CD4-positive, alpha-beta T cell treated with Interleukin-17A for 1 hour (primary cell): ENCODE measurements around the gene RNF13.
"Not testable (repeated sequence)": the region's sequence is repeated elsewhere in the genome, so short reads cannot be mapped to it uniquely, and the experiment has no call there.

Source experiments
- DNase-seq: peaks from one replicate; pipeline ENCODE4 v3.0.0-alpha.2; 2020

Gene RNF13

DNA sequence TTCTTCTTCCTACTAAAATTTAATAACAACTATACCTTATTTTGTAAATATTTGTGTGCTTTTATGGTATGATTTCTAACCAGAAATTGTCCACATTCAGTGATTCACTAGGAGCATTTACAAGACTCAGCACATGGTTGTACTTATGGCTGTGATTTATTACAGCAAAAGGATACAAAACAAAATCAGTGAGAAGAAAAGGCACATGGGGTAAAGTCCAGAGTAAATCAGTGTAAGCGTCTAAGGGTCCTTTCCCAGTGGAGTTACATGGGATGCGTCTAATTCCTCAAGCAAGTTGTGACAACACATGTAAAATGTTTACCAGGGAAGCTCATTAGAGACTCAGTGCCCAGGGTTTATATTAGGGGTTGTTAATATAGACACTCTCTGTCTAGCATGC lies 31.1 kb downstream of the RNF13 start:
- no peak for DNase-seq

DNA sequence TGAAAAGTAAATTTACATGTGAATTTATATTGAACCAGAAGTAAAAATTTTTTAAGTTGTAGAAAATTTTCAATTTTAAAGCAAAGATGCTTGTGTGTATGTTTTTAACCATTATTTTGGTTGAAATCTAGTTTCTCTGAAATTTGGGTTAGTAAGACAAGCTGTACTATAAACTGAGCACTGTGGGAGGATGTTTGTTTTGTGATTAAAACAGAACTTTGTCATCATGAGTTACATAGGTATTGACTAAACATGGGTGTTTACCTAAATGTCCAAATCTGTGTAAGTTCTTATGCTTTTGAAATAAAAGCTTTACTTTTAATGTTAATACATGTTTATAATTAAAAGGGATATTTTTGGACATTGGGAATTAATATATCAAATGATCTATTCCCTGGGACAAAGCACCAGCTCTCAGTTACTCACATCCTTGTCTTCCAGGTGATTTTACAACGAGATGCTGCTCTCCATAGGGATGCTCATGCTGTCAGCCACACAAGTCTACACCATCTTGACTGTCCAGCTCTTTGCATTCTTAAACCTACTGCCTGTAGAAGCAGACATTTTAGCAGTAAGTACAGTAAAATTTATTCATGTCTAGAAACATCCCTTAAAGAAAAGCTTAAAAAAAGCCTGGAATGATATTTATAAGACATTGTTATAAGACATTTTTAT lies 32.7 kb downstream of the RNF13 start:
- DNase-seq = no peak

DNA sequence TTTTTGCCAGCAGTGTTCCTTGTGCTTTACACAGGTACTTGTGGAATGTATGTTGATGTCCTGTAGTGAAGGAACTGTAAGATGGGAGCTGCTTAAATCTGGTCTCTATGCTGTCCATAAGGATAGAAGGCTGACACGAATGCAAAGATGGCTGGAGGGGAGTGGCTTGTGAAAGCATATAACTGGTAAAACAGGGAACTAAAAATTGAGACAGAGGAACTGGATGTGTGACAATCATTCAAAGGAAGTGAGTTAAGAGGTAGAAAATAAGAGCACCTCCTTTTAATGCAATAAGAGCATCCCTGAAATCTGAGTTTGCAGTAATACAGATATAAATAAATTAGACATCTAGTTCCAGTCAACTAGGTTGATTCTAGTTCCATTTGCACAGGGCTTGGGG lies 35.2 kb downstream of the RNF13 start:
- DNase-seq = no peak

DNA sequence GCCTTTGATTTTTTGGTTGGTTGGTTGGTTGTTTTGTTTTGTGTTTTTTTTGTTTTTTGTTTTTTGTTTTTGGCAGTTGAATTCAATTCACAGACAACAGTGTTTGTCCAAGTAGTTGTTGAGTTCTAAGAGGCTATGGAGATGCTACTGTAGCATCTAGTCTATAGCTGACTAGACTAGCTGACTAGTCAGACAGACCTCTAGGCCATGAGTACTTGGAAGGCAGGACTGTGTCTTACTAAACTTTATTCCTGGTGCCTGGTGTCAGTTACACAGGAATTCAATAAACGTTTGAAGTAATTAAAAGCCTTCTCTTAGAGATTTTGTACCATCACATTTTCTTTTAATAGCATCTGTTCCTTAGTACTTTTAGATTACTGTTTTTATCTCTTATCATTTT lies 35.7 kb downstream of the RNF13 start:
- no peak for DNase-seq

DNA sequence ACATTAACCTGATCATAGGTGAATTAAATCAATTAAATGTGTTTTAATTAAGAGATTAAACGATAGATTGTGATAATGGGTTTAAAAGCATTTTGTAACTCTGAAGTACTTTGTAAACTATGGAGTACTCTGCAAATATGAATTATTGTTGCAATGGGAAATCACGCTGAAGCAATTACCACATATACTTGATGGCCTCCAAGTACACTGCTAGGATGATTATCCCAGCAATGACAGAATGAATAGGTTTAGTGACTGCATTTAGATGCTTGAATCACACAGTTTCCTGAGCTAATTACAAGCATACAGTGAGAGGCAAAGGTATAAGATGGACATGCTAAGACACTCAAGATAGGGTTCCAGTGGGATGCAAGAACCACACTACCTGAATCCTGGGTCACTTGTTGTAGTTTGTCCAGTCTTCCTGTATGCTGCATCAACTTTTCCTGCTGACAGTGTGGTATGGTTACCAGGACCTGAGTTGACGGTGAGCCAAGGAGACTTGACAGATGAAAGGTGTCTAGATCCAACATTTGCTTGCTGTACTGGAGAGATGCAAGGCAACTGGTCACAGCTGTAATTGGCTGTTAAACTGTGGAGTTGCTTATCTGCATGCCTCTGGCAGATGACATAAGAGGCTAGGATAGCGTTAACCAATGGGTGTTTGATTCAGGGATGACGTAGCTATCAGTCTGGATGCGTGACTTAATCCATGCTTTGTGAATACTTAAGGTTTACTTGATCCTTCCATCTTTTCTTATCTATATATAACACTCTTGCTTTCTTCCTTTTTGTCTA lies 38.0 kb downstream of the RNF13 start:
- no peak for DNase-seq

DNA sequence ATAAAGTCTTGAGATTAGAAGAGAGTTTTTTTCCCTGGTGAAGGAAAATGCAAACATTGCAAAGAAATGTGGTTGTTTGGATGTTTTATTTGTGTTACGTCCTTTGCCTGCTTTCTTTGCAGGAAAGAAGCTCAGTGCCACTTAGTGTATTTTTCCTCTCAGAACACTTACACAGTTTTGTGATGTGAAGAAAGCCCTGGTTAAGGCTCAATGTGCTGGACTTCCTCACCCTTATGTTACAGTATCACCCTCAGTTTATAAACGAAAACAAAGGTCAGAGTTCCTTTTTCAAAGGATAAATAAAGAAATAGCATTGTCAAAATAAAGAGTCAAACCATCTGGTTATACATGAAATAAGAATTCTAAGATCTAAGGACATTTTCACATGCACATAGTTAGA lies 45.9 kb downstream of the RNF13 start:
- no peak for DNase-seq

DNA sequence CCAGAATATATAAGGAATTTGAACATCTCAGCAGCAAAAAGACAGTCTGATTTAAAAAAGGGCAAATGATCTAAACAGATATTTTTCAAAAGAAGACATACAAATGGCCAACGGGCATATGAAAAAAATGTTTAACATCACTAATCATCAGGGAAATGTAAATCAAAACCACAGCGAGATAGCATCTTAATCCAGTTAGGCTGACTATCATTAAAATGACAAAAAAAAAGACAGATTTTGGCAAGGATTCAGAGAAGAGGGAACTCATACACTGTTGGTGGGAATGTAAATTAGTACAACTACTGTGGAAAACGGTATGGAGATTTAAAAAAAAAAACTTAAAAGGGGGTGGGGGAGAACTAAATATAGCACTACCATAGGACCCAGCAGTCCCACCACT lies 47.9 kb downstream of the RNF13 start:
- no peak for DNase-seq

DNA sequence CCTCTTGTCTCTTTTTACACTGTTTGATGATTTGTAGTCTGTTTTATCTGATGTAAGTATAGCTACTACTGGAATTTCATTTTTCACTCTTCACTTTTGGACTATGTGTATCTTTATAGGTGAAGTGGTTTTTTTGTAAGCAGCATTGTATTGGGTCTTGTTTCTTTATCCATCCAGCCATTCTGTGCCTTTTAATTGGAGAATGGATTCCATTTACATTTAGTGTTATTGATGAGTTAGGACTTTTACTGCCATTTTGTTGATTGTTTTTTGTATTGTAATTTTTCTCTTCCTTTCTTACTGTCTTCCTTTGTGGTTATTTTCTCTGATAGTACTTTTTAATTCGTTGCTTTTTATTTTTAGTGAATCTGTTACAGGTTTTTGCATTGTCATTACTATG lies 54.5 kb downstream of the RNF13 start:
- DNase-seq = no peak

DNA sequence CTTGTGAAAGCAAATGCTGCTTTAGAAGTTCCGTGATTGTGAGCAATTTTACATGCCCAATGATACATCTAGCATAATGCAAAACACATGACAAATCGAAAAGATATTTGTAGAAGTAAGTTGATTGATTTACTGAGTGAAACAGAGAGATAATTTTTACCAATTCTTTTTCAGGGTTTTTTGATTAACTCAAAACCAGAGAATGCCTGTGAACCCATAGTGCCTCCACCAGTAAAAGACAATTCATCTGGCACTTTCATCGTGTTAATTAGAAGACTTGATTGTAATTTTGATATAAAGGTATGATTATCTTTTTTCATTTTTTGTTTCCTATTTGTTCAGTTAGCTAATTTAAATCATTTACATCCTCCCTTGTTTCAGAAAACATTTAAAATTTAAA lies 58.8 kb downstream of the RNF13 start:
- DNase-seq = no peak

DNA sequence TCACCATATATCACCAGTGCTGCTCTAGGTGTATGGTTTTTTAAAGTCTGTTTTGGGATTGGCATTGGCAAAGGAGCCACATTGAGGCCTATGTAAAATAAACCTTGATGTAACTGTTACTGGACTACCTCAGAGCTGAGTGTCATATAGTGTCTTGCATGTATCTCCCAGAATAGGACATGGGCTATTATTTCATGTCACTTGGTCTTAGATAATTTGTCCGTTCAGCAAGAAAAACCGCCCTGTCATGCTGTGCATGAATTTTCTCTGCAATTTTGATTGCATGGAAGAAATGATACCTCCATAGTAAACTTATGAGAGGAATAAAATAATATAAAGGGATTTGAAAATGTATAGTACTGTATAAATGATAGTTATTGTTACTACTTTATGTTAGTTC lies 59.6 kb downstream of the RNF13 start:
- no peak for DNase-seq

DNA sequence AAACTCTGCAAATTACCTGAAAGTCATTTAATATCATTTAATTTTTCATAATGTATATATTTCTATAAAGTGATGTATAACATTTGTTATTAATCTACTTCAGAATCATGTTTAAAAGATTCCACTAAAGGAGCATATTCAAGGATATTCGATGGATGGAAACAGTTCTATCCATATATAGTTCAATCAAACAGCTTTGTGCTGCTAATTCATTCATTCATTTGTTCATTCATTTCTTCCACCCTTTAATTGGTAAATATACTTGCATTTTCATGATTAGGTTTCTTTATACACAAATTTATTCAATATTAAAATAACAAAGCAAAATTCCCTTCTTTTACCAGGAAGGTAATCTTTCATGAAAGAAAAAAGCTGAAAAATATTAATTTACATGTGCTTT lies 64.7 kb downstream of the RNF13 start:
- DNase-seq = no peak

DNA sequence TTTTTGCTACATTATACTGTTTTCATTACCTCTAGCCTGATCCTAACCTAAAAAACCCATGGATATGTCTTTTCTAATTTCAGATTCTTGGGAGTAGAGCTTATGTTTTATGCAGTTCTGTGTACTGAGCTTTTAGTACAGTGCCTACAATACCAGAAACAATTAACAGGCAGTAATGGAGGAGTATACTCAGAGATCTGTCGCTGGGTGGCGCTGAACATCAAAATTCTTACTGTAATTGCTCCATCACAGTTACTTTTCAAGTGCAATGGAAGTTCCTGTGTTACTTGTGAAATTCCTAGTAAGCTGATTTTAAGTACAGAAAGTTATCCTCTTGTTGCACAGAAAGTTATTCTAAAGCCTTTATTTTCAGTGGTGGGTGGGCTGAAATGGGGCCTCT lies 66.9 kb downstream of the RNF13 start:
- DNase-seq = peak; percentile 5

DNA sequence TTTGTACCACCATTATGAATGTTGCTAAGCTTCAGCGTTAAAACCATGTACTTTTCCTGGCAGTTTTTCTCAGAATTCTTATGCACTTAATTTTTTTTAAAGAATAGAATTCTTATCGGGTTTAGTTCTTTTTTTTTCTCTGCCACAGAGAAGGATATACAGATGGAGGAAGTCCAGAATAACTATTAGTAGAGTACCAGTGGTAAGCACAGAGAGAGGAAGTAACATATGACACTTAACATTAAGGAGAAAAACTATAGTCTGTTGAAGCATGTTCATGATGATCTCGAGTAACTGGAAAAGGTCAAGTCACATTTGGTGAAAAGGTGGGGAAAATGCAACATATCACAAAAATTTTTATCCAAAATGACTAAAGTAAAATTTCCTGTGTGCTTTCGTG lies 68.9 kb downstream of the RNF13 start:
- no peak for DNase-seq

DNA sequence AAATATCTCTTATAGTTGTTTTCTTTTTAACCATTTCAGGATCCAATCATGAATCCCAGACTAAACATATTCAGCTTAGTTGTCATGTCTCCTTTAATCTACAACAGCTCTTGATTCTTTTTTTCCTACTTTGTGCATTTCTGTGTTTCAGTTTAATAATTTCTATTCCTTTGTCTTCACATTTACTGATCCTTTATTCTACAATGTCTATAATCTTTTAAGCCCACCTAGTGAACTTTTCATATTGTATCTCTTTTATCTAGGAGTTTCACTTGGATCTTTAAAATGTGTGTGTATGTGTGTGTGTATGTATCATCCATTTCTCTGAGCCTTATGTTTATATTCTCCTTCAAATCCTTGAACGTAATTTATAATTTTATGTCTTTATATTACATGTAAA lies 70.1 kb downstream of the RNF13 start:
- DNase-seq = no peak

DNA sequence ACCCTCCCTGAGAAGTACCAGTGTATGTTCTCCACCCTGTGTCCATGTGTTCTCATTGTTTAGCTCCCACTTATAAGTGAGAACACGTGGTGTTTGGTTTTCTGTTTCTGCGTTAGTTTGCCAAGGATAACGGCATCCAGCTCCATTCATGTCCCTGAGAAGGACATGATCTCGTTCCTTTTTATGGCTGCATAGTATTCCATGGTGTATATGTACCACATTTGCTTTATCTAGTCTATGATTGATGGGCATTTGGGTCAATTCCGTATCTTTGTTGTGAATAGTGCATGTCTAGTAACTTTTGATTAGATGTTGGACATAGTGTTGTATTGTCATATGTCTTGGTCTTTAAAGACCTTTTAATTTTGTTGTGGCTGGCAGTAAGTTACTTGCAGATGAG lies 70.8 kb downstream of the RNF13 start:
- DNase-seq = not testable (repeated sequence)

DNA sequence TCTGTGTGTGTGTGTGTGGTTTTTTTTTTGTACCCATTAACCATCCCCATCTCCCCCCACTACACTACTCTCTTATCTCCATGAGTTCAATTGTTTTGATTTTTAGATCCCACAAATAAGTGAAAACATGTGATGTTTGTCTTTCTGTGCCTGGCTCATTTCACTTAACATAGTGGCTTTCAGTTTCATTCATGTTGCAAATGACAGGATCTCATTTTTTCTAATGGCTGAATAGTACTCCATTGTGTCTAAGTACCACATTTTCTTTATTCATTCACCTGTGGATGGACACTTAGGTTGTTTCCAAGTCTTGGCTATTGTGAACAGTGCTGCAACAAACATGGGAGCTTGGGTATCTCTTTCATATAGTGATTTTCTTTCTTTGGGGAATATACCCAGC lies 71.8 kb downstream of the RNF13 start:
- DNase-seq = not testable (repeated sequence)

DNA sequence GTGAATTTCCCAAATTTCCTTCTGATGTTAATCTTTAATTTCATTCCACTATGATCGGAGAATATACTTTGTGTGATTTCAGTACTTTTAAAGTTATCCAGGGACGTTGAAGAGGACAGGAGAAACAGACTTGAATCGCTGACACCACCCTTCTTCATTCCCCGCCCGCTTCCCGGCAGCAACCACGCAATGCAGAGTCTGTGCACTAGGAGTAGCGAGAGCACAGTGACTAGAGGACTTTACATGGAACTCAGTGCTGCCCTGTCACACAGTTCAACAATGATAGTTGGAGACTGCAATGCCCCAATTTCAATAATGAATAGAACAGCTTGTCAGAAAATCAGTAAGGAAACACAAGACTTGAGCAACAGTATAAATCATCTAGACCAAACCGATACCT lies 73.9 kb downstream of the RNF13 start:
- no peak for DNase-seq

DNA sequence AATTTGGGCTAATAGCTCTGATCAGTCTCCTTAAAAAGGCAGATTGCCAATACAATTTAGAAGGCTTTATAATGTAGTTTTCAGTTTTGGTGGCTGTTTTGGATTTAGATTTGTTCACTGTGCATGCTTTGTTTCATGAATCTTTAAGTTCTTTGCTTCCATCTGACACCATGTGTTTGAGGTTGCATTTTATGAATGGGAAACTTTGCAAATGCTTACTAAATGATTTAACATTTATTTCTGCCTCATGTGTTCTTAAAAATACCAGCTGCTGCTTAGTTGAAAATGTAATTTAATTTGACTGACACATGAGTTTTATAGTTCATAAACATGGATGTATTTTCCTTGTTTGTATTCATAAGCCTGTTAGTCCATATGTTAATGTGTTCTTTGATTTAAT lies 78.6 kb downstream of the RNF13 start:
- DNase-seq = no peak

DNA sequence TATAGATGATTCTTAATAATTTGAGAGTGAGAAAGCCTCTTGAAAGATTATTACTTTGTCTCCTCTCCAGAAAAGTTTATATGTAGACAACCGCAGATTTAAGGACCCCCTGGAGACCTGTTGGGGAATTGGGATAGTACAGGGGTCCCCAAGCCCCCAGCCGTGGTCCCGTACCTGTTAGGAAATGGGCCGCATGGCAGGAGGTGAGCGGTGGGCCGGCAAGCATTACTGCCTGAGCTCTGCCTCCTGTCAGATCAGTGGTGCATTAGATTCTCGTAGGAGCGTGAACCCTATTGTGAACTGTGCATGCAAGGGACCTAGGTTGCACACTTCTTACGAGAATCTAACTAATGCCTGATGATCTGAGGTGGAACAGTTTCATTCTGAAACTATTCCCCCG lies 79.4 kb downstream of the RNF13 start:
- DNase-seq = no peak

DNA sequence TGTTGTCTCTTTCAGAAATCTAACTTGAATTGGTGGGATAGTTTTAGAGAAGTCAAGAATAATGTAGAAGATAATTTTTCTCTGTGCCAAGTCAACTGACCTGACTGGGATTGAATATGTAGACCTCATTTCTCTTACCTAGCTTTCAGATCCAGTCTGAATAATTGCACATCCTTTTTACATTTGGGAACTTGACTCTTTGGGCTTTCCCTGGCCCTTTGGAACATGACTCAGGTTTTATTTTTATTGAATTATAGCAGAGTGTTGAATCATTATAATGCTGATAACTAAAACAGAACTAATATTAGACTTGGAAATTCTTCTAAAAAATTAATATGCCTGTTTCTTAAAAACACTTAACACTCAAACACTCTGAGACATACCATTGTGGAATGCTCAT lies 81.2 kb downstream of the RNF13 start:
- no peak for DNase-seq

DNA sequence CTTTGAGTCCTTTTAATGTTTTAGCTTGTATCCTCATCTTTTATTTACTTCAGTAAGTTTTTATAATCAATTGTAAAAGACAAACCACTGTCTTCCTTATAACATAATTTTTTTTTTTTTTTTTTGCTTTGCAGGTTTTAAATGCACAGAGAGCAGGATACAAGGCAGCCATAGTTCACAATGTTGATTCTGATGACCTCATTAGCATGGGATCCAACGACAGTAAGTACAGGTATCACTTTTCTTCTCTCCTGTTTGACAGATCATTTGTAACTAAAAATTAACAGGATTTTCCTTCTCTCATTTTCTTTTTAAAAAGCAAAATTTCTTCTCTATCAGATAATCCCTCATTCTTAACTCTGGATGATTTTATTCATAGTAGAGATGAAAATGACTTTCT lies 82.3 kb downstream of the RNF13 start:
- DNase-seq = no peak

DNA sequence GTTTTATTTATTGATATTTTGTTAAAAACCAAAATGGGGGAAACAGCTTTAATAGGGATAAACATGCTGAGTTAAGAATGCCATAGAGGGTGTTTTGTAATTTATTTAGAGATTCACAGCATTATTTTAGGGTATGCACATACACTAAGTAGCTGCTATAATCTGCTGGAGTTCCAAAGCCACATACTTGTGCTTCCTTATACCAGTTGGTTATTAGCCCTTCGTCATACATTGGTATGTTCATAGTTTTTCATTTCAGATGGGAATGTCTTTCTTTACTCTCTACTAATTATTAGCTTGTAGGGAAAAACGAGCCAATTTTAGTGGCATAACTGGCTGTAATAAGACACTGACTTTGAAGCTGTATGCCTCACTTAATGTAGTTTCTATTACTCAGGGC lies 82.8 kb downstream of the RNF13 start:
- no peak for DNase-seq

DNA sequence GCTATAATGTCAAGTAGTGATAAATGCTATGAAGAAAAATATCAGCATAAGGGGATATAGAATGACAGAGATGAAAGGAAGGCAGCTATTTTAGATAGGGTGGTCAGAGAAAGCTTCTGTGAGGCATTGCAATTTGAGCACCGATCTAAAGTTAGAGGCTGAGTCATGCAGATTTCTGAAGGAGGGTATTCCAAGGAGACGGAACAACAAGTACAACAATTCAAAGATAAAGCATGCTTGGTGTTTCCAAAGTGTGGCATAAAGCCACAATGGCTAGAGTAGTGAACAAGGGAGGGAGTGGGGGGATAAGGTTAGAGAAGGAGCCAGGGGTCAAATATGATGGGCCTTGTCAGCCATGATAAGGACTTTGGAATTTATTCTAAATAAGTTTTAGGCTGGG lies 85.8 kb downstream of the RNF13 start:
- DNase-seq = no peak

DNA sequence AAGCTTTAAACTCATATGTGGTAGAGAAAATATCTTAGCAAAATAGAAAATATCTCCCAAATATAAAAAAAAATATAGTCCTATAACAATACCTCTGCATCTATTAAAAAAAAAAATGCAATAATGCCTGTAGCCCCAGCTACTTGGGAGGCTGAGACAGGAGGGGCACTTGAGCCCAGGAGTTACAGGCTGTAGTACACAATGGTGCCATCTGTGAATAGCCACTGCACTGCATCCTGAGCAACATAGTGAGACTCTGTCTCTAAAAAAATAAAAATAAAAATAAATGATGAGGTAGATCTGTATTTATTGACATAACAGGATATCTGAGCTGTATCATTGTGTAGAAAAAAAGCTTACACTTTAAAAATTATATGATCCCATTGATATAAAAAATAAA lies 87.3 kb downstream of the RNF13 start:
- DNase-seq = no peak

DNA sequence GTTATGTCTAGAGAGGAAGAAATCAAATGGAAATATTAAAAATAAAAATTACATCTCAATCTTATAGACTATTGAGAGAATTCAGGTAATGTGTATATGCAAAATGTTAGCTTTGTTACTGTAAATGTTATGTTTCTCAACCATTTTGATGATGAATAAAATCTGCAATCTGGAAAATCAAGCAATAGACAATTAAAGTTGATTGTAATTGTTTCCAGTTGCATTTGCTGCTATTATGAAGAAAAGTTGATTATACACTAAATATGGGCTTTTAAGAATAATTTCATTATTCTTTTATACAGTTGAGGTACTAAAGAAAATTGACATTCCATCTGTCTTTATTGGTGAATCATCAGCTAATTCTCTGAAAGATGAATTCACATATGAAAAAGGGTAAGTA lies 88.8 kb downstream of the RNF13 start:
- no peak for DNase-seq
